Lower leg skin (tissue), 3 donors: Measurements from ENCODE around the gene NANOGP8.

Experiments used
- CTCF ChIP-seq, 3 donors: fragments of 450-650 bp; IDR thresholded peaks; one replicate each; pipeline ENCODE4 v1.5.1; 2016; ENCODE audit warnings: antibody characterized with exemption in 3 of 3, mild to moderate bottlenecking in 3 of 3, moderate library complexity in 2 of 3
- POLR2A ChIP-seq, 2 donors: fragments of 450-650 bp; IDR thresholded peaks; one replicate each; pipeline ENCODE4 v1.6.1; 2016 to 2017; ENCODE audit warnings: antibody characterized with exemption in 2 of 2, mild to moderate bottlenecking in 1 of 2, moderate library complexity in 1 of 2

- TF ChIP-seq CTCF (IDR thresholded peaks at IDR 0.05) (no peak), POLR2A (IDR thresholded peaks at IDR 0.05) (no peak)
These were observed 17.4 kb downstream of the NANOGP8 start for GRCh38 chr15:35067496-35068347.
